Activated naive CD4-positive, alpha-beta T cell treated with anti-CD3 and anti-CD28 coated beads, Interleukin-2, amount 50 U/mL, for 24 hours (primary cell): ENCODE data around the gene PCDHB15.
"Not testable (repeated sequence)": the region's sequence is repeated elsewhere in the genome, so short reads cannot be mapped to it uniquely, and the experiment has no call there.

ENCODE experiments used
- H3K27ac Mint-ChIP-seq: one replicate; pipeline ENCODE4 v1.8.0; 2021; ENCODE audit warnings: mild to moderate bottlenecking, mixed read lengths
- H3K27me3 Mint-ChIP-seq: one replicate; pipeline ENCODE4 v1.8.0; 2021; ENCODE audit warnings: mixed read lengths
- H3K36me3 Mint-ChIP-seq: one replicate; pipeline ENCODE4 v1.8.0; 2021; ENCODE audit warnings: mixed read lengths
- H3K4me1 Mint-ChIP-seq: one replicate; pipeline ENCODE4 v1.8.0; 2021; ENCODE audit warnings: mixed read lengths
- H3K4me3 Mint-ChIP-seq: one replicate; pipeline ENCODE4 v1.8.0; 2021; ENCODE audit warnings: mild to moderate bottlenecking, mixed read lengths
- H3K9me3 Mint-ChIP-seq: one replicate; pipeline ENCODE4 v1.8.0; 2021; ENCODE audit warnings: mixed read lengths

Gene PCDHB15

GRCh38 chr5:141245250-141245717, at the start of gene PCDHB15:
Gene PCDHB15, plus strand, starts transcription at chr5:141245395. Its CDS starts 184 bp downstream, at chr5:141245579.
- H3K4me3 Mint-ChIP-seq, result peak within 1 kb of the TSS; percentile 37
- H3K36me3 Mint-ChIP-seq, result peaks cover 26% of the 10 kb centered on the region
- no peak within 1 kb of the TSS for H3K27ac Mint-ChIP-seq
- H3K4me1 Mint-ChIP-seq, result no peaks in the 10 kb centered on the region
- H3K9me3 Mint-ChIP-seq, result peaks cover 42% of the 10 kb centered on the region
- H3K27me3 Mint-ChIP-seq, result peaks cover 32% of the 10 kb centered on the region

DNA sequence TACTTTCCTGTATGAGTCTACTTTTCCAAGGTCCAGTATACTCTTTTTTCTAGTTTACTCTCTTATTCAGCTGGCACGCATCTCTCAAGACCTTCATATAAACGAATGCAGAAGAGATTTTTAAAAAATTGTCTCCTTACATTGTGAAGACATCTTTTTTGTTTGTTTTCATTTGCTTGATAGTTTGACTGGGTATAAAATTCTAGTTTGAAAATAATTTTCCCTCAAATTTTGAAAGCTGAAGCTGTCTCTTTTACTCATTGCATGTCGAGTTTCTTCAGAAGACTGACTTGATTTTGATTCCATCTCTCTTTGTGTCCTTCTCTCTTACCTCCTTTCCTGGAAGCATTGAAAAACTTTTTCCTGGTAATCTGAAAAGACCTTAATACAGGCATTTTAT, 48.8 kb upstream of the PCDHB15 start:
- peaks cover 17% of the 10 kb centered on the region for H3K36me3 Mint-ChIP-seq
- peaks cover 50% of the 10 kb centered on the region for H3K27me3 Mint-ChIP-seq
- H3K4me3 Mint-ChIP-seq, result no peak overlapping the region
- no peak overlapping the region for H3K27ac Mint-ChIP-seq
- H3K9me3 Mint-ChIP-seq, result peaks cover 20% of the 10 kb centered on the region
- no peaks in the 10 kb centered on the region for H3K4me1 Mint-ChIP-seq

DNA sequence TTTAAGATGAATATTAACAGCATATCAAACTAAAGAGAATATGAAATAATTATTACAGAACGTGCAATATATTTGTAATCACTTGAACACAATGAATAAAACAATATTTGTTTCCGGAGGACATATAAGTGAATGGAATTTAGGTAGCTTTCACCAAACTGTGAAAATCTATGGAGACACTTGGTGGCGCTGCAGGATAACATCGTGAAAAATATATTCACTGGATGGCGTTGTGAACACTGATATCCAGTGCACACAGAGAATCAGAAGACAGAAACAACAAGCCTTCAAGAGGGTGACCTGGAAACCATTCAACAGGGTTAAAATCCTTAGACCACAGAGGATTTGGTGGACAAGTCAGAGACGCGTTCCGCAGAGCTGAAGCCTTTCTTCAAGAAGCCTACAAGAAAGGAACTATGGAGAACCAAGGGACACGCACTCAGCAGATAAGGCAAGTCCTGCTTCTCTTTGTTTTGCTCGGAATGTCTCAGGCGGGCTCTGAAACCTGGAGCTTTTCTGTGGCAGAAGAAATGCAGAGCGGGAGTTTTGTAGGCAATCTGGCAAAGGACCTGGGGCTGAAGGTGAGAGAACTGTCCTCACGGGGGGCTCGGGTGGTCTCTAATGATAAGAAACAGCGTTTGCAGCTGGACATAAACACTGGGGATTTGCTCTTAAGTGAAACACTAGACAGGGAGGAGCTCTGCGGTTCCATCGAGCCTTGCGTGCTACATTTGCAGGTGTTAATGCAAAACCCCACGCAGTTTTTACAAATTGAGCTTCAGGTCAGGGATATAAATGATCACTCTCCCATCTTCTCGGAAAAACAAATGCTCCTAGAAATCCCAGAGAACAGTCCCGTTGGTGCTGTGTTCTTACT, 45.6 kb upstream of the PCDHB15 start, which contains the start of gene PCDHB11:
TSS of gene PCDHB11 (plus strand) at position 269 of the 877 bp plus-strand sequence. CDS start at position 417, 148 bp downstream.
- peaks cover 20% of the 10 kb centered on the region for H3K9me3 Mint-ChIP-seq
- H3K4me1 Mint-ChIP-seq, result no peaks in the 10 kb centered on the region
- H3K27ac Mint-ChIP-seq, result no peak within 1 kb of the TSS
- H3K27me3 Mint-ChIP-seq, result peaks cover 41% of the 10 kb centered on the region
- H3K4me3 Mint-ChIP-seq, result no peak within 1 kb of the TSS
- H3K36me3 Mint-ChIP-seq, result peaks cover 13% of the 10 kb centered on the region

- not testable (repeated sequence) for H3K4me1 Mint-ChIP-seq, H3K27ac Mint-ChIP-seq, H3K4me3 Mint-ChIP-seq, H3K36me3 Mint-ChIP-seq
- Mint-ChIP-seq H3K27me3 (peaks cover 45% of the 10 kb centered on the region), H3K9me3 (peaks cover 16% of the 10 kb centered on the region)
These were observed 44.1 kb upstream of the PCDHB15 start for GRCh38 chr5:141201126-141201525.

DNA sequence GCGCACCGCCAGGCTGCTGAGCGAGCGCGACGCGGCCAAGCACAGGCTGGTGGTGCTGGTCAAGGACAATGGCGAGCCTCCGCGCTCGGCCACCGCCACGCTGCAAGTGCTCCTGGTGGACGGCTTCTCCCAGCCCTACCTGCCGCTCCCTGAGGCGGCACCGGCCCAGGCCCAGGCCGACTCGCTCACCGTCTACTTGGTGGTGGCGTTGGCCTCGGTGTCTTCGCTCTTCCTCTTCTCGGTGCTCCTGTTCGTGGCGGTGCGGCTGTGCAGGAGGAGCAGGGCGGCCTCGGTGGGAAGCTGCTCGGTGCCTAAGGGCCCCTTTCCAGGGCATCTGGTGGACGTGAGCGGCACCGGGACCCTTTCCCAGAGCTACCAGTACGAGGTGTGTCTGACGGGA, 43.5 kb upstream of the PCDHB15 start:
- H3K36me3 Mint-ChIP-seq, H3K27ac Mint-ChIP-seq, H3K4me1 Mint-ChIP-seq, H3K4me3 Mint-ChIP-seq: not testable (repeated sequence)
- H3K9me3 Mint-ChIP-seq, result peaks cover 16% of the 10 kb centered on the region
- H3K27me3 Mint-ChIP-seq, result peaks cover 46% of the 10 kb centered on the region

DNA sequence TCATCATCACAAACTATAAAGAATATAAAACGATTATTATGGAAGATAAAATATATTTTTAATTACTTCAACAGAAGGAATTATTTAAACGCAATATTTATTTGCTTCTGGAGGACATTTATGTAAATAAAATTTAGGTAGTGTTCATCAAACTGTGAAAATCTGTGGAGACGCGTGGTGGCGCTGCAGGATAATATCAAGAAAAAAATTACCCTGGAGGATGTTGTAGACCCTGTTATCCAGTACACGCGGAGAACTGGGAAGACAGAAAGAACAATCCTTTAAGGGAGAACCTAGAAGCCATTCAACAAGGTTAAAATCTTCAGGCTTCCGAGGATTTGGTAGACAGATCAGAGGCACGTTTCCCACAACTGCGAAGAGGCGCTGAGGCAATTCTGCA, 36.7 kb upstream of the PCDHB15 start, which contains the start of gene PCDHB12:
TSS of gene PCDHB12 (plus strand) at position 242 of the 400 bp plus-strand sequence. CDS start 189 bp downstream, outside the sequence.
- Mint-ChIP-seq H3K4me3 (peak within 1 kb of the TSS; percentile 15), H3K27me3 (peaks cover 55% of the 10 kb centered on the region), H3K36me3 (no peaks in the 10 kb centered on the region), H3K27ac (no peak within 1 kb of the TSS), H3K9me3 (peaks cover 5% of the 10 kb centered on the region), H3K4me1 (no peaks in the 10 kb centered on the region)

DNA sequence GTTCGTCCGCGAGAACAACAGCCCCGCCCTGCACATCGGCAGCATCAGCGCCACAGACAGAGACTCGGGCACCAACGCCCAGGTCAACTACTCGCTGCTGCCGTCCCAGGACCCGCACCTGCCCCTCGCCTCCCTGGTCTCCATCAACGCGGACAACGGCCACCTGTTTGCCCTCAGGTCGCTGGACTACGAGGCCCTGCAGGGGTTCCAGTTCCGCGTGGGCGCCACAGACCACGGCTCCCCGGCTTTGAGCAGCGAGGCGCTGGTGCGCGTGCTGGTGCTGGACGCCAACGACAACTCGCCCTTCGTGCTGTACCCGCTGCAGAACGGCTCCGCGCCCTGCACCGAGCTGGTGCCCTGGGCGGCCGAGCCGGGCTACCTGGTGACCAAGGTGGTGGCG, 34.9 kb upstream of the PCDHB15 start:
- H3K4me3 Mint-ChIP-seq, H3K27ac Mint-ChIP-seq, H3K36me3 Mint-ChIP-seq, H3K4me1 Mint-ChIP-seq, H3K9me3 Mint-ChIP-seq: not testable (repeated sequence)
- H3K27me3 Mint-ChIP-seq, result peaks cover 58% of the 10 kb centered on the region

DNA sequence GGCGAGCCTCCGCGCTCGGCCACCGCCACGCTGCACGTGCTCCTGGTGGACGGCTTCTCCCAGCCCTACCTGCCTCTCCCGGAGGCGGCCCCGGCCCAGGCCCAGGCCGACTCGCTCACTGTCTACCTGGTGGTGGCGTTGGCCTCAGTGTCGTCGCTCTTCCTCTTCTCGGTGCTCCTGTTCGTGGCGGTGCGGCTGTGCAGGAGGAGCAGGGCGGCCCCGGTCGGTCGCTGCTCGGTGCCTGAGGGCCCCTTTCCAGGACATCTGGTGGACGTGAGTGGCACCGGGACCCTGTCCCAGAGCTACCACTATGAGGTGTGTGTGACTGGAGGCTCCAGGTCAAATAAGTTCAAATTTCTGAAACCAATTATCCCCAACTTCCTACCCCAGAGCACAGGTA, 34.3 kb upstream of the PCDHB15 start:
- not testable (repeated sequence) for H3K4me3 Mint-ChIP-seq, H3K27ac Mint-ChIP-seq, H3K9me3 Mint-ChIP-seq, H3K36me3 Mint-ChIP-seq, H3K4me1 Mint-ChIP-seq
- H3K27me3 Mint-ChIP-seq, result peaks cover 56% of the 10 kb centered on the region

GRCh38 chr5:141213656-141214339, 31.4 kb upstream of the PCDHB15 start, which contains the start of gene PCDHB13:
Gene PCDHB13, plus strand, starts transcription at chr5:141213919. Its CDS starts 205 bp downstream, at chr5:141214124.
- H3K27me3 Mint-ChIP-seq, result peaks cover 47% of the 10 kb centered on the region
- H3K4me3 Mint-ChIP-seq, H3K4me1 Mint-ChIP-seq, H3K9me3 Mint-ChIP-seq, H3K27ac Mint-ChIP-seq: not testable (repeated sequence)
- H3K36me3 Mint-ChIP-seq, result peaks cover 10% of the 10 kb centered on the region

- H3K36me3 Mint-ChIP-seq, result peaks cover 12% of the 10 kb centered on the region
- H3K27ac Mint-ChIP-seq, H3K4me1 Mint-ChIP-seq, H3K4me3 Mint-ChIP-seq: not testable (repeated sequence)
- H3K27me3 Mint-ChIP-seq, result peaks cover 49% of the 10 kb centered on the region
- peaks cover 16% of the 10 kb centered on the region for H3K9me3 Mint-ChIP-seq
These were observed 30.6 kb upstream of the PCDHB15 start for GRCh38 chr5:141214583-141214982.

DNA sequence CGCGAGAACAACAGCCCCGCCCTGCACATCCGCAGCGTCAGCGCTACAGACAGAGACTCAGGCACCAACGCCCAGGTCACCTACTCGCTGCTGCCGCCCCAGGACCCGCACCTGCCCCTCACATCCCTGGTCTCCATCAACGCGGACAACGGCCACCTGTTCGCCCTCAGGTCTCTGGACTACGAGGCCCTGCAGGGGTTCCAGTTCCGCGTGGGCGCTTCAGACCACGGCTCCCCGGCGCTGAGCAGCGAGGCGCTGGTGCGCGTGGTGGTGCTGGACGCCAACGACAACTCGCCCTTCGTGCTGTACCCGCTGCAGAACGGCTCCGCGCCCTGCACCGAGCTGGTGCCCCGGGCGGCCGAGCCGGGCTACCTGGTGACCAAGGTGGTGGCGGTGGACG, 29.7 kb upstream of the PCDHB15 start:
- not testable (repeated sequence) for H3K27ac Mint-ChIP-seq, H3K4me1 Mint-ChIP-seq, H3K4me3 Mint-ChIP-seq
- Mint-ChIP-seq H3K9me3 (peaks cover 25% of the 10 kb centered on the region), H3K27me3 (peaks cover 53% of the 10 kb centered on the region), H3K36me3 (peaks cover 15% of the 10 kb centered on the region)

- not testable (repeated sequence) for H3K27ac Mint-ChIP-seq, H3K4me1 Mint-ChIP-seq, H3K4me3 Mint-ChIP-seq
- H3K36me3 Mint-ChIP-seq, result peaks cover 15% of the 10 kb centered on the region
- peaks cover 54% of the 10 kb centered on the region for H3K27me3 Mint-ChIP-seq
- peaks cover 30% of the 10 kb centered on the region for H3K9me3 Mint-ChIP-seq
These were observed 29.2 kb upstream of the PCDHB15 start for GRCh38 chr5:141216035-141216434.

GRCh38 chr5:141223112-141223783, 21.9 kb upstream of the PCDHB15 start, which contains the start of gene PCDHB14:
Gene PCDHB14, plus strand, starts transcription at chr5:141223343. Its CDS starts 163 bp downstream, at chr5:141223506.
- peak within 1 kb of the TSS; percentile 40 for H3K4me3 Mint-ChIP-seq

GRCh38 chr5:141224844-141225243, 20.4 kb upstream of the PCDHB15 start:
- not testable (repeated sequence) for H3K4me3 Mint-ChIP-seq, H3K36me3 Mint-ChIP-seq, H3K4me1 Mint-ChIP-seq, H3K27ac Mint-ChIP-seq
- H3K9me3 Mint-ChIP-seq, result peaks cover 20% of the 10 kb centered on the region
- H3K27me3 Mint-ChIP-seq, result peaks cover 56% of the 10 kb centered on the region

More at GRCh38 chr5:141223112-141223783, 21.9 kb upstream of the PCDHB15 start, which contains the start of gene PCDHB14:
- Mint-ChIP-seq H3K36me3 (peaks cover 10% of the 10 kb centered on the region), H3K27ac (no peak within 1 kb of the TSS), H3K27me3 (peaks cover 65% of the 10 kb centered on the region), H3K9me3 (peaks cover 25% of the 10 kb centered on the region), H3K4me1 (no peaks in the 10 kb centered on the region)

- not testable (repeated sequence) for H3K4me1 Mint-ChIP-seq, H3K27ac Mint-ChIP-seq, H3K36me3 Mint-ChIP-seq, H3K4me3 Mint-ChIP-seq
- Mint-ChIP-seq H3K9me3 (peaks cover 14% of the 10 kb centered on the region), H3K27me3 (peaks cover 50% of the 10 kb centered on the region)
These were observed 19.8 kb upstream of the PCDHB15 start for GRCh38 chr5:141225421-141225820.
